Trophoblast cell (in vitro differentiated cells and primary cell): Measurements from ENCODE around the gene CRYZL1.
"Not testable (repeated sequence)": the region's sequence is repeated elsewhere in the genome, so short reads cannot be mapped to it uniquely, and the experiment has no call there.

Experiments
- DNase-seq, 2 donors: peaks; one replicate each; pipeline ENCODE4 v3.0.0-alpha.2; 2016
- H2AFZ ChIP-seq: 2 replicates; pipeline ENCODE4 v1.6.1; 2013; ENCODE audit warnings: low read length, moderate library complexity, mild to moderate bottlenecking; ENCODE audit not compliant: insufficient read depth, poor library complexity
- H2AK5ac ChIP-seq: 2 replicates; pipeline ENCODE4 v1.6.1; 2013; ENCODE audit warnings: mild to moderate bottlenecking, low read length
- H2BK120ac ChIP-seq: 2 replicates; pipeline ENCODE4 v1.6.1; 2013; ENCODE audit warnings: low read length, mild to moderate bottlenecking, moderate library complexity; ENCODE audit not compliant: insufficient read depth, poor library complexity
- H2BK12ac ChIP-seq: 2 replicates; pipeline ENCODE4 v1.6.1; 2013; ENCODE audit warnings: mild to moderate bottlenecking, low read length, moderate library complexity
- H2BK5ac ChIP-seq: 2 replicates; pipeline ENCODE4 v1.6.1; 2013; ENCODE audit warnings: low read length, low read depth, moderate library complexity, mild to moderate bottlenecking; ENCODE audit not compliant: poor library complexity
- H3K14ac ChIP-seq: 2 replicates; pipeline ENCODE4 v1.6.1; 2013; ENCODE audit warnings: mild to moderate bottlenecking, low read length
- H3K18ac ChIP-seq: 2 replicates; pipeline ENCODE4 v1.6.1; 2013; ENCODE audit warnings: mild to moderate bottlenecking, low read length
- H3K23ac ChIP-seq: 2 replicates; pipeline ENCODE4 v1.6.1; 2013; ENCODE audit warnings: low read length
- H3K27ac ChIP-seq: 2 replicates; pipeline ENCODE4 v1.5.1; 2013; ENCODE audit warnings: low read depth, mild to moderate bottlenecking, inconsistent platforms, low read length, moderate library complexity
- H3K27me3 ChIP-seq: 2 replicates; pipeline ENCODE4 v1.6.1; 2013; ENCODE audit warnings: inconsistent platforms, mild to moderate bottlenecking, low read length, moderate library complexity; ENCODE audit not compliant: insufficient read depth
- H3K36me3 ChIP-seq, 2 experiments: 1 replicate in 1 of 2; 2 replicates in 1 of 2; pipeline ENCODE4 v1.6.1; 2013; ENCODE audit warnings: low read length in 2 of 2, mild to moderate bottlenecking in 2 of 2, moderate library complexity in 1 of 2; ENCODE audit not compliant: insufficient read depth in 2 of 2, control insufficient read depth in 1 of 2
- H3K4ac ChIP-seq: 2 replicates; pipeline ENCODE4 v1.6.1; 2013; ENCODE audit warnings: low read depth, mild to moderate bottlenecking, low read length, moderate library complexity
- H3K4me1 ChIP-seq, 2 experiments: 1 replicate in 1 of 2; 2 replicates in 1 of 2; pipeline ENCODE4 v1.6.1; 2013; ENCODE audit warnings: low read length in 2 of 2, mild to moderate bottlenecking in 2 of 2, moderate library complexity in 1 of 2; ENCODE audit not compliant: insufficient read depth in 2 of 2, control insufficient read depth in 1 of 2
- H3K4me2 ChIP-seq: 2 replicates; pipeline ENCODE4 v1.6.1; 2013; ENCODE audit warnings: inconsistent platforms, mild to moderate bottlenecking, low read length, moderate library complexity
- H3K4me3 ChIP-seq: 2 replicates; pipeline ENCODE4 v1.5.1; 2013; ENCODE audit warnings: mild to moderate bottlenecking, low read depth, low read length, inconsistent platforms
- H3K79me1 ChIP-seq: one replicate; pipeline ENCODE4 v1.6.1; 2013; ENCODE audit warnings: low read length
- H3K79me2 ChIP-seq: 2 replicates; pipeline ENCODE4 v1.6.1; 2013; ENCODE audit warnings: low read length, mild to moderate bottlenecking; ENCODE audit not compliant: control insufficient read depth, insufficient read depth, poor library complexity
- H3K9ac ChIP-seq: 2 replicates; pipeline ENCODE4 v1.6.1; 2013; ENCODE audit warnings: mild to moderate bottlenecking, low read length
- H3K9me3 ChIP-seq: 2 replicates; pipeline ENCODE4 v1.6.1; 2013; ENCODE audit warnings: low read depth, mild to moderate bottlenecking, control low read depth, inconsistent platforms, low read length; ENCODE audit not compliant: insufficient read depth
- H4K12ac ChIP-seq: 2 replicates; pipeline ENCODE4 v1.6.1; 2013; ENCODE audit warnings: low read depth, mild to moderate bottlenecking, low read length, moderate library complexity
- H4K8ac ChIP-seq: 2 replicates; pipeline ENCODE4 v1.6.1; 2013; ENCODE audit warnings: low read depth, mild to moderate bottlenecking, low read length, moderate library complexity
- H4K91ac ChIP-seq: one replicate; pipeline ENCODE4 v1.6.1; 2013; ENCODE audit warnings: low read depth, mild to moderate bottlenecking, low read length, moderate library complexity
- WGBS: extraction: QIAGEN DNeasy Blood & Tissue Kit; methylation state at CpG from one replicate; pipeline ENCODE4 v1.1.7; 2013; ENCODE audit warnings: missing lambda C conversion rate; ENCODE audit not compliant: insufficient read length, insufficient coverage; ENCODE audit errors: extremely low coverage; 5-methylcytosine and 5-hydroxymethylcytosine counted together

The CRYZL1 gene

GRCh38 chr21:33640697-33641351 is 717 bp downstream of the CRYZL1 start:
- no peak overlapping the region for H2BK12ac ChIP-seq
- H2AK5ac ChIP-seq, result no peak overlapping the region
- peak overlapping the region; percentile 51 for H3K14ac ChIP-seq
- H2AFZ ChIP-seq, result no peak overlapping the region
- H3K9me3 ChIP-seq, result no peaks in the 10 kb centered on the region
- H3K79me1 ChIP-seq, result peaks cover 14% of the 10 kb centered on the region
- H3K4me1 ChIP-seq, result peaks cover 3 to 5% of the 10 kb centered on the region in 2 experiments
- H3K4ac ChIP-seq, result no peak overlapping the region
- peaks cover 16% of the 10 kb centered on the region for H3K79me2 ChIP-seq
- no peak overlapping the region for H4K91ac ChIP-seq
- H4K8ac ChIP-seq, result peak overlapping the region; percentile 62
- H3K4me2 ChIP-seq, result peak overlapping the region; percentile 78
- peak overlapping the region; percentile 55 for H3K27ac ChIP-seq
- H3K23ac ChIP-seq, result no peak overlapping the region
- H3K18ac ChIP-seq, result no peak overlapping the region
- no peak overlapping the region for H2BK5ac ChIP-seq
- WGBS, result 100% methylated on average over 1 of the region's 18 CpGs
- H3K27me3 ChIP-seq, result no peaks in the 10 kb centered on the region
- no peak overlapping the region for H4K12ac ChIP-seq
- no peak overlapping the region for H3K9ac ChIP-seq
- no peak overlapping the region for H3K4me3 ChIP-seq
- peak overlapping the region; percentile 45 for H2BK120ac ChIP-seq
- no peaks in the 10 kb centered on the region for H3K36me3 ChIP-seq
- peak in 1 of 2 donors; percentile 43 for DNase-seq

GRCh38 chr21:33634254-33634653 is 7.3 kb downstream of the CRYZL1 start:
- Histone ChIP-seq H3K4me3 (no peak overlapping the region), H3K27me3 (no peaks in the 10 kb centered on the region), H3K14ac (no peak overlapping the region), H3K18ac (no peak overlapping the region), H2AFZ (no peak overlapping the region), H4K8ac (no peak overlapping the region), H2AK5ac (no peak overlapping the region), H3K9ac (no peak overlapping the region), H3K4me1 (no peaks in the 10 kb centered on the region), H4K91ac (no peak overlapping the region), H4K12ac (no peak overlapping the region), H3K4ac (no peak overlapping the region), H2BK5ac (no peak overlapping the region), H3K23ac (no peak overlapping the region), H3K36me3 (peaks cover 0 to 3% of the 10 kb centered on the region in 2 experiments), H2BK12ac (no peak overlapping the region), H3K79me1 (no peaks in the 10 kb centered on the region), H3K79me2 (no peaks in the 10 kb centered on the region), H3K4me2 (no peak overlapping the region), H3K27ac (no peak overlapping the region), H2BK120ac (no peak overlapping the region), H3K9me3 (no peaks in the 10 kb centered on the region)
- DNase-seq, result no peak
- WGBS, result no CpG with 5 or more reads among the region's 2 CpGs

DNA sequence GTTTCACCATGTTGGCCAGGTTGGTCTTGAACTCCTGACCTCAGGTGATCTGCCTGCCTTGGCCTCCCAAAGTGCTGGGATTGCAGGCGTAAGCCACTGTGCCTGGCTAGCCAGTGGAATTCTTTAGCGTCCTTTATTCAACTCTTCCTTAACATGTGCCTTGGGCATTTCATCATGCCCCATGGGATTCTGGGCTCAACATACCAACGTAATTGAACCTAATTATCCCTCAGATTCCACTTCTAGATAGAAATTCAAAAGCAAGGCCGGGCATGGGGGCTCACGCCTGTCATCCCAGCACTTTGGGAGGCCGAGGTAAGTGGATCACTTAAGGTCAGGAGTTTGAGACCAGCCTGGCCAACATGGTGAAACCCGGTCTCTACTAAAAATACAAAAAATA is 15.4 kb downstream of the CRYZL1 start:
- no CpG with 5 or more reads among the region's 7 CpGs for WGBS
- H3K9me3 ChIP-seq, H2AFZ ChIP-seq: not testable (repeated sequence)

DNA sequence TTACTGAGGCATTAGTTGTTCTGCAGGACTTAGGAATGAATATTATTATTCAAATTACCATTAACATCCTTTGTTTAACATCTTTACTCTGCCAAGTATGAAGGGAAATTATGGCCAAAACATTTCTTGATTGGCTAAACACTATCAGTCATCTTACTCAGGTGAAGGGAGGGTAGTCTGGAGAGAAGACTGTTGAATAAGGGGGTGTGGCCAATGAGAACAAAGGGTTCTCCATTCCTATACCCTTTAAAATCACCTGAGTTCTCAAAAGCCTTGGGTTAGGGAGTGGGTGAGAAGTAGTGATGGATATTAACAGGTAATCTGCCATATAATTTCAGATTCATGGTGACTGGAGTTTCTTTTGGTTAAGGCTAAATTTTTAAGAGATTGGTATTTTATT is 19.3 kb downstream of the CRYZL1 start:
- Histone ChIP-seq H3K4ac (no peak overlapping the region), H3K18ac (no peak overlapping the region), H3K9ac (no peak overlapping the region), H3K79me1 (no peaks in the 10 kb centered on the region), H4K91ac (no peak overlapping the region), H3K4me2 (no peak overlapping the region), H4K12ac (no peak overlapping the region), H2AK5ac (no peak overlapping the region), H3K4me3 (no peak overlapping the region), H2BK12ac (no peak overlapping the region), H4K8ac (no peak overlapping the region), H3K27me3 (no peaks in the 10 kb centered on the region), H3K23ac (no peak overlapping the region), H3K79me2 (no peaks in the 10 kb centered on the region), H3K36me3 (peaks cover 5 to 14% of the 10 kb centered on the region in 2 experiments), H3K27ac (no peak overlapping the region), H2BK5ac (no peak overlapping the region), H2BK120ac (no peak overlapping the region), H2AFZ (no peak overlapping the region), H3K4me1 (no peaks in the 10 kb centered on the region), H3K14ac (no peak overlapping the region), H3K9me3 (no peaks in the 10 kb centered on the region)
- DNase-seq, result no peak

More for the DNA sequence above, 15.4 kb downstream of the CRYZL1 start:
- not testable (repeated sequence) for H3K4ac ChIP-seq, H2BK120ac ChIP-seq, H3K79me2 ChIP-seq, H3K27ac ChIP-seq, H3K4me1 ChIP-seq, H3K23ac ChIP-seq, H2AK5ac ChIP-seq, H3K4me3 ChIP-seq, H4K12ac ChIP-seq, H2BK5ac ChIP-seq, H3K27me3 ChIP-seq, H3K79me1 ChIP-seq, H3K36me3 ChIP-seq, H3K4me2 ChIP-seq, H3K14ac ChIP-seq, H4K91ac ChIP-seq, H2BK12ac ChIP-seq, H3K9ac ChIP-seq, H3K18ac ChIP-seq, H4K8ac ChIP-seq
- peak in 1 of 2 donors; percentile 61 for DNase-seq
